ENCODE measurements around the gene MATN1.

The MATN1 gene

DNA sequence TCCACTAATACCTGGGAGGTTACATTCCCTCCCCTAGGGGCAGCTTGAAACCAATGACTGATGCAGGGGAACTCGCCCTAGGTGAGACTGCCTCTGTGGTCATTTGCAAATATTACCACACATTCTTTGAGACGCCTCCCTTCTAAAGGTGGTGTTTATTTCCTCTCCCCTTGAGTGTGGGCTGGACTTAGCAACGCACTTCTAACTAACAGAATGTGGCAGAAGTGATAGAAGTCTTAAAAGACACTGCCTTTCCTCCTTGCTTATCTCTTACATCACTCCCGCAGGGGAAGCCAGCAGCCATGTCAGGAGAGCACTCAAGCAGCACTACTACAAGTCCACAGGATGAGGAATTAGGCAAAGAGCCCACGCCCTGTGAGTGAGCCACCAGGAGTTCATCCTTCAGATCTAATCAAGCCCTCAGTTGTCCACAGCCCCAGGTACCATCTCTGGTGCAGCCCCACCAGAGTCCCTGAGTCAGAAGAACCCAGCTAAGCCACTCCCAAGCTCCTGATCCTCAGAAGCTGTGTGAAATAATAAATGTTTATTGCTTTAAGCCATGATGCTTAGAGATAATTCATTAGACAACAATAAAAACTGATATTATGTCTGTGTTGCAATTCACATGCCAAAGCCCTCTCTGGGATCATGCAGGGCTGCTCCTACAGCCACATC, 14.8 kb upstream of the MATN1 start:
- H3K4me3 ChIP-seq (ENCODE audit: low read depth, low read length): no peak overlapping the region
- TF ChIP-seq, protein P1, sequence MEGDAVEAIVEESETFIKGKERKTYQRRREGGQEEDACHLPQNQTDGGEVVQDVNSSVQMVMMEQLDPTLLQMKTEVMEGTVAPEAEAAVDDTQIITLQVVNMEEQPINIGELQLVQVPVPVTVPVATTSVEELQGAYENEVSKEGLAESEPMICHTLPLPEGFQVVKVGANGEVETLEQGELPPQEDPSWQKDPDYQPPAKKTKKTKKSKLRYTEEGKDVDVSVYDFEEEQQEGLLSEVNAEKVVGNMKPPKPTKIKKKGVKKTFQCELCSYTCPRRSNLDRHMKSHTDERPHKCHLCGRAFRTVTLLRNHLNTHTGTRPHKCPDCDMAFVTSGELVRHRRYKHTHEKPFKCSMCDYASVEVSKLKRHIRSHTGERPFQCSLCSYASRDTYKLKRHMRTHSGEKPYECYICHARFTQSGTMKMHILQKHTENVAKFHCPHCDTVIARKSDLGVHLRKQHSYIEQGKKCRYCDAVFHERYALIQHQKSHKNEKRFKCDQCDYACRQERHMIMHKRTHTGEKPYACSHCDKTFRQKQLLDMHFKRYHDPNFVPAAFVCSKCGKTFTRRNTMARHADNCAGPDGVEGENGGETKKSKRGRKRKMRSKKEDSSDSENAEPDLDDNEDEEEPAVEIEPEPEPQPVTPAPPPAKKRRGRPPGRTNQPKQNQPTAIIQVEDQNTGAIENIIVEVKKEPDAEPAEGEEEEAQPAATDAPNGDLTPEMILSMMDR (IDR thresholded peaks at IDR 0.05; ENCODE audit: low read depth, low read length, missing control alignments): no peak
- in situ Hi-C loops (cut with HindIII; ENCODE audit: low sequenced_read_pairs): no loop called here

DNA sequence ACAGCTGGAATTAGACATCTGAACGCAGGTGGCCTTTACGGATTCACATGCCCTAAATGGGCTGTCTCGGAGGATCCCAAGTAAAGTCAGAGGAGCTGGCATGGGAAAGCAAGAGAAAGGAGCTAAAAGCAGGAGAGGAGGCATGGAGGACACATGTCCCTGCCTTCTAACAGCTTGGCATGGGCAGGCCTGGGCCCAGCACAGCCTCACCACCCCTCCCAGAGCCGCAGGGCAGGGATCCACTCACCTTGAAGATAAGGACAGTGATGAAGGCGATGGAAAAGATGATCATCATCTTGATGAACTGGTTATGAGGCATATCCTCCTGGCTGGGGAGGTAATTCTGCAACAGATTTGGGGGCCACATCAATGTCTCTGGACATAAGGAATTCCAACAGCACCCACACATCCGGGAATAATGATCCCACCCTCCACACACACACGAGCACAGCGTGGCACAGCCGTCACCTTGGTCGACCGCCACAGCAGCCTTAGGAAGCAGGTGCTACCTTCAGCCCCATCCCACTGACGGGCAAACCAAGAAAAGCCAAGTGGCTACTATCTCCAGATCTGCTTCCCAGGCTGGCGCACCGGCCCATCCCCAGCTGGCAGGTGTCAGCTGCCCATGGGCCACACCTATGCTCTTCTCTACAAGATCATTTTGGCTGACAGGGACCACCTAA, 14.1 kb upstream of the MATN1 start:
- in situ Hi-C loops (cut with HindIII; ENCODE audit: low sequenced_read_pairs): no loop called here
- DNase-seq (ENCODE audit: low read depth): no peak
- TF ChIP-seq, protein P1 (IDR thresholded peaks at IDR 0.05; ENCODE audit: low read depth, low read length, missing control alignments): no peak

More for the DNA sequence above, 14.8 kb upstream of the MATN1 start:
- DNase-seq (ENCODE audit: low read depth): no peak

DNA sequence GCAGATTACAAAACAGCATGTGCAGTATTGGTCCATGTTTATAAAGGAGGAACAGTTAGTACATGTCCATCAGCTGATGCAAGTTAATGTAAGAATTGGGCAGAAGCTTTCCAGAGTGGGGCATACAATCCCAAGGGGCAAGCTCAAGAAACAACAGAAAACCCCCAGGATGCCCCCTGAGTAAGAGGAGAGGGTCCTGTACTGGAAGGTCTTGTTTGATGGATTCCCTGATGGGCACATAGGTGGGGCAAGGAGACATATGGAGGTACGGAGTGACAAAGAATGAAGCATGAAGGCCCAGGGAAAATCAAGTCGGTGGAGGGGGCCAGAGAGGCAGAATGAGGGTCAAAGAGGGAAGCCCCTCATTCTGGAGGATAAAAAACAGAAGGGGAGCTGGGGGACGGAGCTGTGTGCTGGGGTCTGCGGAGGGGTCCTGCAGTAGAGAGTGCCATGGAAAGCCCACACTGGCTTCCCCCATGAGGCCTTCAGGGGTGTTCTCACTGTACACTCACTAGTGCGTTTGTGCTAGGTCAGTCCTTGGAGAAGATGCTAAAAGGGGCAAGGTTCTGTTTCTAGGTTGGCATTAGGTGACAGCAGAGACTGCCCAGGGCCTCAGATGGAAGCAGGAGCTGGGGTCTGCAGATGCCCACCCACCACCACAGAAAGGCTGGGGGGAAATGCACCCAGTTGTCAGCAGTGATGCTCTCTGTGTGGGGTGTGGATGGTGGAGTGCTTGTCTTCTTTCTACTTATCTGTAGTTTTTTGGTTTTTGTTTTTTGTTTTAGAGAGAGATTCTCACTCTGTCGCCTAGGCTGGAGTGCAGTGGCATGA, 12.5 kb upstream of the MATN1 start:
- TF ChIP-seq, protein P1 (IDR thresholded peaks at IDR 0.05; ENCODE audit: low read depth, low read length, missing control alignments): no peak
- in situ Hi-C loops (cut with HindIII; ENCODE audit: low sequenced_read_pairs): no loop called here
- H3K4me3 ChIP-seq (ENCODE audit: low read depth, low read length): no peak overlapping the region
- no peak for DNase-seq (ENCODE audit: low read depth)

More for the DNA sequence above, 14.1 kb upstream of the MATN1 start:
- no peak overlapping the region for H3K4me3 ChIP-seq (ENCODE audit: low read depth, low read length)

DNA sequence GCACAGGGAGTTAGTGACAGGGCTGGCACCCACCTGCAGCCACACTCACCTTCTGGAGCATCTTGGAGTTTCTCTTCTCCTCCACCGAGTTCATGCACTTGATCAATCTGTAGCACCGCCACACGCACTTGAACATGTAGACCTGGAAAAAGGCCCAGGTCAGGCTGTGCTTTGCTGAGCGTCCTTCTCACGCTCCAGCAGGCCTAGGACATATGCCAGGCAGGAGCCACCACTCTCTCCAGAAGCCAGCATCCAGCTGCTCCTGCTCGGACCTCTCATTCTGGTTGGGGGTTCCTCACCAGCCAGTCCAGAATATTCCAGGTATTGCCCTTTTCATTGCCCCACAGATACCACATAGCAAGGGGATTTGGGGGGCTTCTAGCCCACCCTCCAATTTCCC, 11.7 kb upstream of the MATN1 start:
- in situ Hi-C loops (cut with HindIII; ENCODE audit: low sequenced_read_pairs): no loop called here
- TF ChIP-seq, protein P1 (IDR thresholded peaks at IDR 0.05; ENCODE audit: low read depth, low read length, missing control alignments): no peak
- no peak overlapping the region for H3K4me3 ChIP-seq (ENCODE audit: low read depth, low read length)
- DNase-seq (ENCODE audit: low read depth): no peak

DNA sequence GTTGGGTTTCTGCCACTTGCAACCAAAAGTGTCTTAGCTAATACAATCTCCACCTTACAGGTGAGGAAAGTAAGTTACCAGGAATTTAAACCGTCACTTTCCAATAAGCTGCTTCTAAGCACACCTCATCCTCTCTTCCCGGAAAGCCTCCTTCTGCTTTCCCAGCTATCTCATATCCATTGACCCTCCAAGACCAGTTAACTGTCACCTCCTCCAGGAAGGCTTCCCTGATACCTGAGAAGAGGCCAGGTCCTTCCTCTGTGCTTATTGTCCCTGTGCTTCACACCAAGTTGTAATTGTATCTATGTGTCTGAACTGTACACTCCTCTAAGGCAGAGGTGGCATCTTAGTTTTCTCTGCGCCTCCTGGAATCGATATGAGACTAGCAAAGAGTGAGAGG, 11.2 kb upstream of the MATN1 start:
- in situ Hi-C loops (cut with HindIII; ENCODE audit: low sequenced_read_pairs): no loop called here
- H3K4me3 ChIP-seq (ENCODE audit: low read depth, low read length): no peak overlapping the region
- TF ChIP-seq, protein P1 (IDR thresholded peaks at IDR 0.05; ENCODE audit: low read depth, low read length, missing control alignments): no peak

DNA sequence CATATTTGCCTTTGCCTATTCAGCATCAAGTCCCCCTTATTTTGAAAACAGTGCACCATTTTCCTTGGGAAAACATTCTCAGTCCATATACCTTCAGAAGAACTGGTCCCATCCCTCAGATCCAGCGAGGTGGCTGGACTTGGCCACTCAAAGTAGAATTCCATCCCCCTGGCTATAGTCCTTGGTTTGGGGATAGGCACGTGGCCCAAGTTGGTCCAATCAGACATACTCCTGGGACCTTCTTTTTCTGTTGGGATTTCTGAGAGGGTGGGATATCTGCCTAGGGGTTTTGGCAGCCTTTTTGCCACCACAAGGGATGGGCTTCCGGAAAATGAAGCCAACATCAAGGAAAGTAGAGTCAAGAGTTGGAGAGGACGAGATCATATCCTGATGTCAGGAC, 10.7 kb upstream of the MATN1 start:
- in situ Hi-C loops (cut with HindIII; ENCODE audit: low sequenced_read_pairs): no loop called here
- TF ChIP-seq, protein P1 (IDR thresholded peaks at IDR 0.05; ENCODE audit: low read depth, low read length, missing control alignments): no peak
- H3K4me3 ChIP-seq (ENCODE audit: low read depth, low read length): no peak overlapping the region
- no peak for DNase-seq (ENCODE audit: low read depth)

More for the DNA sequence above, 11.2 kb upstream of the MATN1 start:
- no peak for DNase-seq (ENCODE audit: low read depth)

Measured in astrocyte of the cerebellum (primary cell).